GM12892 (cell line): ENCODE measurements around the gene AHI1.

Experiments
- POLR2A ChIP-seq: IDR thresholded peaks from 2 replicates; pipeline ENCODE4 v1.6.1; 2011; ENCODE audit warnings: low read depth, low read length, control low read depth
- POLR2AphosphoS5 ChIP-seq: IDR thresholded peaks from 2 replicates; pipeline ENCODE4 v1.6.1; 2011; ENCODE audit warnings: low read depth, low read length, control low read depth
- TAF1 ChIP-seq: IDR thresholded peaks from 2 replicates; pipeline ENCODE4 v1.6.1; 2011; ENCODE audit warnings: low read depth, mild to moderate bottlenecking, control low read depth, low read length, borderline replicate concordance

DNA sequence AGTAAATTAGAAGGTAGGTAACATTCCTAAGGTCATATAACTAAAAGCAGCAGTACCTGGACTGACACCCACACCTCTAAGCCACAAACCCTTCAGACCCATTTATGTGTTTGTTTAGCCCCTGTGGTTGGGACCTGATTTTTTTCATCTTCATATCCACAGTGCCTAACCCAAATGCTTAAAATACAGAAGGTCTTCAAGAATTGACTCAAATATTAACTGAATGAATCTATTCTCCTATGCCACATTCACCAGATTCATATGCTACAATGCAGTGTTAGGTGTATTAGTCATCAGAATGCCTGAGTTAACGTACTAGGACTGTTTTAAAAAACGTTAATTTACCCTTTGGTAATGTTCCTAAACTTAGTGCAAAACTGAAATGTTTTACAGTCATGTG is 124.8 kb downstream of the AHI1 start:
- TF ChIP-seq POLR2A: no peak
- TF ChIP-seq POLR2AphosphoS5: no peak
- no peak for TF ChIP-seq TAF1
